Measurements from ENCODE around the gene NUMB.
"Not testable (repeated sequence)": the region's sequence is repeated elsewhere in the genome, so short reads cannot be mapped to it uniquely, and the experiment has no call there.

NUMB gene

DNA sequence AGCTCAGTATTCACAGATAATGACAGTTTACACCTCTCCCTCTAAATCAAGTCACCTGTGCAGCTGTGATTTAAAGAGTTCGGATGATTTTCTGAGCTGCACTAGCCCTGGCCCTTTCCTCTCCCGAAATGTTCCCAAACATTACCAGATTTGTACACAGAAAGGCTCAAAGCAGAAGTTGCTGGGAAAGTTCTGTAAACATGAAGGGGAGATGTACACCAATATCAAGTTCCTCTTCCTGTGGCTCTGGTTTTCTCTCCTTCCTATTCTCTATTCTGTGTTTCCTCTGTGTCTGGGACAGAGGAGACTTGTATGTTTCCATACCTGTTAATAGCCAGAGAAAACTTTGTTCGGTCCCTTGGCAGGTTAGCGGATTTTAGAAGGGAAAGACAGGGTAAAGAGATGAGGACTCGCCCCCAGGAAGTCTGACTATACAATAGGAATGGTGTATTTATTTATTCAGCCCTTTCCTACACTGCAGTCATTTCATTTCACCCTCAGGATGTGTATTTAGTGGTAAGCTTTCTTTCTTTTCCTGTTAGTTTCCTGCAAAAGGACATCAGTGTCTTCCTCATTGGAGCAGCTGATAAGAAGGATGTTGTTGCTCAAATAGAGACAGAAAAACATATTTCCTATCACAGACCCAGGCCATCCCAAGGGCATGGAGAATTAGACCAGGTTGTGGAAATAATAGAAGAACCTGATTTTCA is 7.6 kb upstream of the NUMB start:
- no peak for DNase-seq (ENCODE audit: low read depth)

GRCh38 chr14:73463411-73463810 is 5.1 kb upstream of the NUMB start:
- no peak for DNase-seq (ENCODE audit: low read depth)

GRCh38 chr14:73462815-73463214 is 4.5 kb upstream of the NUMB start:
- no peak for DNase-seq (ENCODE audit: low read depth)

DNA sequence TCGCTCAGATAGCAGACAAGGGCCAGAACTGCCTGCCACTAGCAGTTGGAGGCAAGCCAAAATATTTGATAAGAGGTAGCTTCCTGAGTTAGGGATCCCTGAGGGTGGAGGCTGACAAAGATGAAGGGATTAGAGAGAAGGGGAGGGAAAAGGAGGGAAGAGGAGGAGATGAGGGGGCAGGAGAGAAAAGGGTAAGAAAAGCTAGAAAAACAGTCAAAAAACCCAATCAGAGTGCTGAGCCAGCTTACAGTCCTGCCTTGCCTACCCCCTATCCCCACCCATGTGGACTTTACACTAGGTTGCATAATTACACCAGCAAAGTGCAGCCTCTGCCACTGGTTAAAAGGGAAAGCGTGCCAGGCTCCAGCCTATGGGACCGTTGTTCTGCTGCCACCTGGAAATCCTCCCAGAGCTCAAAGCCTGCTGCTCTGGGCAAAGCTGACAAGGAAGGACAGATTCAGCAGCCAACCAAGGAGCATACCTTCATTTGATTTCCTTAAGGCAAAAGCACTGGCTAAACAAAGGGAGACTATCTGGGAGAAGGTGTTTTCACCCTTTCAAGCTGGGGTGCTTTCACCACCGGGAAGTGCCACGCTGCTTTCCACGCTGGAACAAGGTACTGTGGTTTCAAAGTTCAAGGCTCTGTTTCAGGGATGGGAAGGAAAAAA is 3.8 kb upstream of the NUMB start:
- DNase-seq (ENCODE audit: low read depth) = no peak

- DNase-seq (ENCODE audit: low read depth) = no peak
Measured at GRCh38 chr14:73461478-73462047, 3.2 kb upstream of the NUMB start.

GRCh38 chr14:73460691-73461127 is 2.4 kb upstream of the NUMB start:
- DNase-seq (ENCODE audit: low read depth) = no peak

DNA sequence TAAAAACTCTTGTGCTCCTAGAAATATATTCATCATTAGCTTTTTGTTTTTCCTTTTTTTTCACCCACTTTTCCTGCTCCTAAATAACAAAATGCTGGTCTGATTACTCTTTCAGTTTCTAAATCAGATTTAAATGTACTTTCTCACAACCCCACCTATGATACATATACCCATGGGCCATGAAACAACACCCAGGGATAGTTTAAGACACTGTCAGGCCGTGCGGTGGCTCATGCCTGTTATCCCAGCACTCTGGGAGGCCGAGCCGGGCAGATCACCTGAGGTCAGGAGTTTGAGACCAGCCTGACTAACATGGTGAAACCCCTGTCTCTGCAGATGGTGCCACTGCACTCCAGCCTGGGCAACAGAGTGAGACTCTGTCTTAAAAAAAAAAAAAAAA is 1.6 kb upstream of the NUMB start:
- no peak for DNase-seq (ENCODE audit: low read depth)

DNA sequence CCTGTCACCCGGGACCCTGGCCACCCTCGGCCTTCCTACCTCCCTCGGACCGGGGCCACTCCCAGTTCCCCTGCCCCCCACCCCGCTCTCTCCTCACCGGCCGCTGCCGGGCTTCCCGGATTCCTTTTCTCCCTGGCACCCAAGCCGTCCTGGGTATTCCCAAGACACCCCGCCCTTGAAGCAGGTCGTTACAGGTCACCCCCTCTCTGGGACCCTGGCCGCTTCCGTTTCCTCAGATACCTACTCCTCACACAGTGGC is 493 bp downstream of the NUMB start:
- no peak for DNase-seq (ENCODE audit: low read depth)

DNA sequence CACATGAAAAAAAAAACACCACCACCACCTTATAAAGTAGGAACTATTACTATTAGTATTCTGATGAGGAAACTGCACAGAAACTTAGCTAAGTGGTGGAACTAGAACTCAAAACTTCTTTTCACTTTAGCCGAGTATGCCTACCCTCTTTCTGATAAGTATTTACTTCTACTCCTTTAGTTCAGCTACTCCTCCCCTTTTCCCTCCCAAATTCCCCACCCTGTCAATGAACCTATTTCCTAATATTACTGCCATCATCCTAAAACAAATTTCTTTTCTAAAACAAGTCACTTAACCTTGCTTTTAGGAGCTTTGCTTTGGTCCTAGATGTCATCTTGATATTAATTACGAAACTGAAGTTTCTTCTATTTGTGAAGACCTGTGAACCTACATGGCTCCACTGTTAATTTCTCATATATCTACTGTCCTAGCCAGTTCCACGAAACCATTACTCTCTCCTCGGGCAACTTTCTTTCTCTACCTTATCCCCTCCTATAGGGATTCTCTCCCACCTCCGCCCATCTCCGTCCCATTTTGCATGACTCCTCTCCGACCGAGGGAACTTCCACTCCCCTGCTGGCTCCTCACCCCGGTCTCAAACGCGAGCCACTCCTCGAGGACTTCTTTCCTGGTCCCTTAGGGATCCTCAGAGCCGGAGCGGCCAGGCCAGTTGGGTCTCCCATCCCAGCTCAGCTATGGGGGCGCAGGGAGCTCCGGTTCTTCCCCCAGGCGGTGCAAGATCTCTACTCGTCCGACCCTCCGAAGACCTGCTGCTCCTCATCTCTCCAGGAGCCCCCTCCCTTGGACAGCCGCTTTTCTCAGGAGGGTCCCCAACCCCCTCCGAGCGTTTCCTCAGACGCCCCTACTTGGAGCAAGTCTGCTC is 1.1 kb downstream of the NUMB start:
- no peak for DNase-seq (ENCODE audit: low read depth)

GRCh38 chr14:73455294-73455693 is 3.1 kb downstream of the NUMB start:
- no peak for DNase-seq (ENCODE audit: low read depth)

- DNase-seq (ENCODE audit: low read depth) = no peak
Measured at GRCh38 chr14:73452341-73453186, 5.8 kb downstream of the NUMB start.

GRCh38 chr14:73443758-73444157 is 14.6 kb downstream of the NUMB start:
- no peak for DNase-seq (ENCODE audit: low read depth)

DNA sequence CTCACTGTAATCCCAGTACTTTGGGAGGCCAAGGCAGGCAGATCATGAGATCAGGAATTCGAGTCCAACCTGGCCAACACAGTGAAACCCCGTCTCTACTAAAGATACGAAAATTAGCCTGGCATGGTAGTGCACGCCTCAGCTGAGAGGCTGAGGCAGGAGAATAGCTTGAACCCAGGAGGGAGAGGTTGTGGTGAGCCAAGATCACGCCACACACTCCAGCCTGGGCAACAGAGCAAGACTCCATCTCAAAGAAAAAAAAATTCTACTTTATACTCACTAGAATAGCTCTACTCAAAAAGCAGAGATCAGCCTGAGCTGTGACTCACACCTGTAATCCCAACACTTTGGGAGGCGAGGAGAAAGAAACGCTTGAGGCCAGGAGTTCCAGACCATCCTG is 17.1 kb downstream of the NUMB start:
- no peak for DNase-seq (ENCODE audit: low read depth)

DNA sequence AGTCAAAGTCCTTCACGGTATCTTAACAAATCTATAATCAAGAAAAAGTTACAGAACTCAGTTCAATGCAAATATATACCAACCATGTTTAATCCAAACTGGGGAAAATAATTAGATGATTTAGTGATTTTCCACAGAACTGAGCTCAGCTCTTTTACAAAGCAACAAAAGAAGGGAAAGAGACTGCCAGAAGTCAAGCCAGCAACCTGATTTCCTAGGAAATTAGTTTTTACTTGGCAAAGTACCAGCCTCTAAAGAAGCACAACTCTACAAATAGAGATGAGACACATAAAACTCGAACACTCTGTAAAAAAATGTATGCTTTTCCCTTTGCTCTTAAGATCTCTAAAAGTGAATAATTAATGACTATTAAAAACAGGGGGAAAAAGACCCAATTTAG is 19.4 kb downstream of the NUMB start:
- DNase-seq (ENCODE audit: low read depth) = no peak

GRCh38 chr14:73437206-73437605 is 21.1 kb downstream of the NUMB start:
- DNase-seq (ENCODE audit: low read depth) = no peak

DNA sequence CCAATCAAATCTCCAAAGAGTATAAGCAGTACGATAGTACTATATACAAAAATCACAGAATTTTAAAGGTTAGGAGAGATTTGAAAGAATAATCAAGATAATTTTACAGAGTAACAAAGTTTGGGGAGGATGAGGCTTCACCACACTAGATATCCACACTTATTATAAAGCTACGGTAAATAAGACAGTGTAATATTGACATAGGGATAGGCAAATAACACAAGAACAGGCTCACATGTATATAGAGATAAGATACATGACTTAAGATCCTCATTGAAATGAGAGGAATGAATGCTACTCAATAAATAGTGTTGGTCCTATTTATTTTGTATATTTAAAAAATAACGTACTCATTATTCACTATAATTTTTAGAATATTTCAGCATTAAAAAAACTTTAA is 26.2 kb downstream of the NUMB start:
- no peak for DNase-seq (ENCODE audit: low read depth)

DNA sequence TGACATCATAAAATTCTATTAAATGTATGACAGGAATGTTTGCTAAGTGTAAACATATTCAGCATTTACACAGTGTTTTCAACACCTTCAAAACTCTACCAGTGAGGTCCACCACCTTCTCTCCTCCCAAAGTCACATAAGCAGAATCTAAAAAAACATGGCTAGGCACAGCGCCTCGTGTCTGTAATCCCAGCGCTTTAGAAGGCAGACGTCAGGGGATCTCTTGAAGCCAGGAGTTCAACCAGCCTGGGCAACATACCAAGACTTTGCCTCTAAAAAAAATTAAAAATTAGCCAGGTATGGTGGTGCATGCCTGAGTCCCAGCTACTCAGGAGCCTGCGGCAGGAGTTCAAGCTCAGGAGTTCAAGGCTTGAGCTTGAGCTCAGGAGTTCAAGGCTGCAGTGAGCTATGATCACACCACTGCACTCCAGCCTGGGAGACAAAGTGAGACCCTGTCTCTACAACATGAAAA is 30.0 kb downstream of the NUMB start:
- no peak for DNase-seq (ENCODE audit: low read depth)

GRCh38 chr14:73427516-73428264 is 30.7 kb downstream of the NUMB start:
- DNase-seq (ENCODE audit: low read depth) = no peak

DNA sequence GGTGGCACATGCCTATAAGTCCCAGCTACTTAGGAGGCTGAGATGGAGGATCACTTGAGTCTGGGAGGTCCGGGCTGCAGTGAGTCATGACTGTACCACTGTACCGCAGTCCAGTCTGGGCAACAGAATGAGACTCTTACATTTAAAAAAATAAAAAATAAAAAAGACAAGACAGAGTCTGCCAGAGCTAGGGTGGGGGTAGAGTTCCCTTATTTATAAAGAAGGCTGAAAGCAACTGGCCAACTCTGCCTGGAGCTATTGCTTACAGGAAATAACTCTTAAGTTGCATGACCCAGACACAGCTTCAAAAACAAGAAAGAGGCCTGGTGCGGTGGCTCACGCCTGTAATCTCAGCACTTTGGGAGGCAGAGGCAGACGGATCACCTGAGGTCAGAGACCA is 31.5 kb downstream of the NUMB start:
- DNase-seq (ENCODE audit: low read depth) = no peak

DNA sequence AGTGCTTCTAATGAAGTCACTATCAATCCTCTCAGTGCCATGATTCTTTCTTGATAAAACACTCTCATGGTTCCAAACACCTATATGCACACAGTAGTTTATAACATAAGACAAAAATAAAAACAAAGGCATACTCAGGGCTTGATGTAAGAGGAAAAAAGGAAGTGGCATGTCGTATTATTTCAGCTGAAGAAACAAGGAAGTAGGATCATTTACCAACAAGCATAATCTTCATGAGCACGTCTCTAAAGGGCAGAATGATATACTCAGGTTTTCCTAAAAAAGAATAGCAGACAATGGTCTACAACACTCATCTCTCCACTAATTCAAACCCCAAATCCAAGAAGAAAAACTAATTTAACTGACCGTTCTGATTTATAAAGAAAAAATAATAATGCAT is 33.9 kb downstream of the NUMB start:
- no peak for DNase-seq (ENCODE audit: low read depth)

DNA sequence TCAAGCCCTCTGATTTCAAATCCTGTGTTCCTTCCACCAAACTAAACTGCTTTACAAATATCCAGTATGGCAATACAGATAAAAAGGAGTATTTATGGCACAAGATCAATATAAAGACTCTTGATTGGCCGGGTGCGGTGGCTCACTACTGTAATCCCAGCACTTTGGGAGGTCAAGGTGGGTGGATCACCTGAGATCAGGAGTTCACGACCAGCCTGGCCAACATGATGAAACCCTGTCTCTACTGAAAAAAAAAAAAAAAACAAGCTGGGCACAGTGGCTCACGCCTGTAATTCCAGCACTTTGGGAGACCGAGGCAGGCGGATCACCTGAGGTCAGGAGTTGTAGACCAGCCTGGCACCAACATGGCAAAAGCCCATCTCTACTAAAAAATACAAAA is 35.3 kb downstream of the NUMB start:
- DNase-seq (ENCODE audit: low read depth) = not testable (repeated sequence)

Measured in stimulated activated CD8-positive, alpha-beta memory T cell treated with anti-CD3 and anti-CD28 coated beads, Interleukin-7, amount 100 ng/mL, for 24 hours (primary cell).